ENCODE results near the gene PARD6G. TPM values are rescaled to one million over a fixed set of nuclear protein-coding genes. Genes with fewer than 3 reads are reported as not detected.

The PARD6G gene
- total RNA-seq, 1 experiment from 2014 or later = 0.15 TPM

DNA sequence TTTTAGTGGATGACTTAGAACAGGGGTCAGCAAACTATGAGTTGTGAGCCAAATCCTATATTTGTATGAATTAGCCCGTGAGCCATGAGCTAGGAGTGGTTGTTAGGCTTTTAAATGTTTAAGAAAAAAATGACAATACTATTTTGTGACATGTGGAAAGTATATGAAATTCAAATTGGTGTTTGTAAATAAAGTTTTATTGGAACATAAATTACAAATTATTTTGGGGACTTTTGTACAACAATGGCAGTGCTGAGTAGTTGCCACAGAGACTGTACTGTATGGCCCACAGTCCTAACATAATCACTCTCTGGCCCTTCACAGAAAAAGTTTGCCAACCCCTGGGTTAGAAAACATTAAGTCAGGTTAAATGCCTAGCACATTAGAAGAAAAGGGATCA is 112.2 kb downstream of the PARD6G start:
- intact Hi-C loops (cut with micrococcal nuclease; ENCODE audit: unreplicated experiment) = no loop called here
- Histone ChIP-seq H3K9me2 (ENCODE audit: insufficient read depth) (no peaks in the 10 kb centered on the region), H3K36me3 (ENCODE audit: low read depth) (peaks cover 49% of the 10 kb centered on the region)

DNA sequence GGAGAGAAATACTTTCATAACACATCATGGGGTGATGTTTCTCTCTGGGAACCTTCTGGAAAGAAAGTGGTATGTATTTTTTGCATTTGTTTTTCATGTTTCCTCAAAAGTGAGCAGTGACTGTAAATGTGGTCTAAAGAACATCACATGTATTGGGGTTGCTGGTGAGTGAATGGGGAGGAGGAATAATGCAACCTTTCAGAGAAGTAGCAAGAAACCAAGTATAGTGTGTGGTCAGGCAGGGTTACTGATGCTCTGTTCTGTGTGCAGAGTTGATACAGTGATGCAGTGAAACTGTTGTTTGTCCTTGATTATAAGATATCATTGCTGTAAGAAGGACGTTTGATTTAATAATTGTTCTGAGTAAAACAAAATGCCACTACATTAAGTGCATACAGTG is 114.2 kb downstream of the PARD6G start:
- BruUV-seq (replicated peaks) = no TSS peak
- DNase-seq = no peak
- ChIA-PET CTCF (no interaction called here), POLR2A (ENCODE audit: unreplicated experiment) (no interaction called here)
- H3K9me3 ChIP-seq (ENCODE audit: insufficient read depth, low read depth) = no peaks in the 10 kb centered on the region
- H3K9me2 ChIP-seq (ENCODE audit: insufficient read depth) = no peaks in the 10 kb centered on the region
- H3F3A ChIP-seq (ENCODE audit: insufficient read depth, low read depth) = no peaks in the 10 kb centered on the region
- no peak overlapping the region for H2AFZ ChIP-seq
- peaks cover 31% of the 10 kb centered on the region for H3K36me3 ChIP-seq (ENCODE audit: low read depth)
- intact Hi-C loops (cut with micrococcal nuclease; ENCODE audit: unreplicated experiment) = no loop called here
- H3K4me1 ChIP-seq (replicated peaks; ENCODE audit: insufficient read depth) = no peaks in the 10 kb centered on the region
- peaks cover 31% of the 10 kb centered on the region for H4K20me1 ChIP-seq (ENCODE audit: insufficient read depth)
- peaks cover 28% of the 10 kb centered on the region for H3K79me2 ChIP-seq (ENCODE audit: low read depth)
- no peak overlapping the region for H3K4me2 ChIP-seq
- H3K4me3 ChIP-seq = no peak overlapping the region
- no peak overlapping the region for H3K27ac ChIP-seq
- no peaks in the 10 kb centered on the region for H3K27me3 ChIP-seq (ENCODE audit: insufficient read depth, low read depth)
- TF ChIP-seq, protein P1, sequence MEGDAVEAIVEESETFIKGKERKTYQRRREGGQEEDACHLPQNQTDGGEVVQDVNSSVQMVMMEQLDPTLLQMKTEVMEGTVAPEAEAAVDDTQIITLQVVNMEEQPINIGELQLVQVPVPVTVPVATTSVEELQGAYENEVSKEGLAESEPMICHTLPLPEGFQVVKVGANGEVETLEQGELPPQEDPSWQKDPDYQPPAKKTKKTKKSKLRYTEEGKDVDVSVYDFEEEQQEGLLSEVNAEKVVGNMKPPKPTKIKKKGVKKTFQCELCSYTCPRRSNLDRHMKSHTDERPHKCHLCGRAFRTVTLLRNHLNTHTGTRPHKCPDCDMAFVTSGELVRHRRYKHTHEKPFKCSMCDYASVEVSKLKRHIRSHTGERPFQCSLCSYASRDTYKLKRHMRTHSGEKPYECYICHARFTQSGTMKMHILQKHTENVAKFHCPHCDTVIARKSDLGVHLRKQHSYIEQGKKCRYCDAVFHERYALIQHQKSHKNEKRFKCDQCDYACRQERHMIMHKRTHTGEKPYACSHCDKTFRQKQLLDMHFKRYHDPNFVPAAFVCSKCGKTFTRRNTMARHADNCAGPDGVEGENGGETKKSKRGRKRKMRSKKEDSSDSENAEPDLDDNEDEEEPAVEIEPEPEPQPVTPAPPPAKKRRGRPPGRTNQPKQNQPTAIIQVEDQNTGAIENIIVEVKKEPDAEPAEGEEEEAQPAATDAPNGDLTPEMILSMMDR (conservative IDR thresholded peaks at IDR 0.05) = no peak
- no peak for TF ChIP-seq EZH2 (IDR thresholded peaks at IDR 0.05; ENCODE audit: low read depth)

More for the DNA sequence above, 112.2 kb downstream of the PARD6G start:
- H3K4me2 ChIP-seq = no peak overlapping the region
- TF ChIP-seq, protein P1 (conservative IDR thresholded peaks at IDR 0.05) = no peak
- TF ChIP-seq EZH2 (IDR thresholded peaks at IDR 0.05; ENCODE audit: low read depth) = no peak
- H4K20me1 ChIP-seq (ENCODE audit: insufficient read depth) = peaks cover 18% of the 10 kb centered on the region
- H3K4me1 ChIP-seq (replicated peaks; ENCODE audit: insufficient read depth) = no peaks in the 10 kb centered on the region
- no peak for DNase-seq
- H3K9me3 ChIP-seq (ENCODE audit: insufficient read depth, low read depth) = no peaks in the 10 kb centered on the region
- H3K27ac ChIP-seq = no peak overlapping the region
- H3K4me3 ChIP-seq = no peak overlapping the region
- H3K27me3 ChIP-seq (ENCODE audit: insufficient read depth, low read depth) = no peaks in the 10 kb centered on the region
- CTCF ChIA-PET = no interaction called here
- no peak overlapping the region for H2AFZ ChIP-seq
- no peaks in the 10 kb centered on the region for H3F3A ChIP-seq (ENCODE audit: insufficient read depth, low read depth)
- BruUV-seq (replicated peaks) = no TSS peak
- POLR2A ChIA-PET (ENCODE audit: unreplicated experiment) = no interaction called here
- H3K79me2 ChIP-seq (ENCODE audit: low read depth) = peaks cover 16% of the 10 kb centered on the region

DNA sequence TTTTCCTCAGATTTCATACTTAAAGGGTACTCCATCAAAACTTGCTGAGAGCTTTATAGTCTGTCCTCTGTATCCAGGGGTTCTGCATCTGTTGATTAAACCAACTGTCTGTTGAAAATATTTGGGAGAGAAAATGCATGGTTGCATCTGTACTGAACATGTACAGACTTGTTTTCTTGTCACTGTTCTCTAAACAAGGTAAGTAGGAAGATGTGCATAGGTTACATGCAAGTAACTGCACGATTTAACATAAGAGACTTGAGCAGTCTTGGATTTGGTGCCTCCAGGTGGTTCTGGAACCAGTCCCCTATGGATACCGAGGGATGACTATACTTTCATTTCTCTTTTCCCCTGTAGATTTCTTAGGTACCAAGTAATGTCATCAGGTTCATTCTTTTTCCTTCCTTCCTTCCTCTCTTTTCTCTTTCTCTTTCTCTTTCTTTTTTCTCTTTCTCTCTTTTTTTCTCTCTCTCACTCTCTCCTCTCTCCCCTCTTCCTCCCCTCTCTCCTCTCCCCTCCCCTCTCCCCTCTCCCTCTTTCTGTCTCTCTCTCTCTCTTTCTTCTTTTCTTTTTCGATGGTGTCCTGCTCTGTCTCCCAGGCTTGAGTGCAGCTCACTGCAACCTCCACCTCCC is 115.0 kb downstream of the PARD6G start:
- peaks cover 36% of the 10 kb centered on the region for H3K79me2 ChIP-seq (ENCODE audit: low read depth)
- no peak for TF ChIP-seq EZH2 (IDR thresholded peaks at IDR 0.05; ENCODE audit: low read depth)
- ChIA-PET CTCF (no interaction called here), POLR2A (ENCODE audit: unreplicated experiment) (no interaction called here)
- BruUV-seq (replicated peaks) = no TSS peak
- H3K27me3 ChIP-seq (ENCODE audit: insufficient read depth, low read depth) = no peaks in the 10 kb centered on the region
- no peaks in the 10 kb centered on the region for H3K4me1 ChIP-seq (replicated peaks; ENCODE audit: insufficient read depth)
- H3K9me2 ChIP-seq (ENCODE audit: insufficient read depth) = no peaks in the 10 kb centered on the region
- no peaks in the 10 kb centered on the region for H3F3A ChIP-seq (ENCODE audit: insufficient read depth, low read depth)
- H4K20me1 ChIP-seq (ENCODE audit: insufficient read depth) = peaks cover 30% of the 10 kb centered on the region
- intact Hi-C loops (cut with micrococcal nuclease; ENCODE audit: unreplicated experiment) = no loop called here
- no peaks in the 10 kb centered on the region for H3K9me3 ChIP-seq (ENCODE audit: insufficient read depth, low read depth)
- no peak overlapping the region for H2AFZ ChIP-seq
- H3K27ac ChIP-seq = no peak overlapping the region
- no peak for DNase-seq
- H3K36me3 ChIP-seq (ENCODE audit: low read depth) = peaks cover 31% of the 10 kb centered on the region
- no peak overlapping the region for H3K4me3 ChIP-seq
- H3K4me2 ChIP-seq = no peak overlapping the region

DNA sequence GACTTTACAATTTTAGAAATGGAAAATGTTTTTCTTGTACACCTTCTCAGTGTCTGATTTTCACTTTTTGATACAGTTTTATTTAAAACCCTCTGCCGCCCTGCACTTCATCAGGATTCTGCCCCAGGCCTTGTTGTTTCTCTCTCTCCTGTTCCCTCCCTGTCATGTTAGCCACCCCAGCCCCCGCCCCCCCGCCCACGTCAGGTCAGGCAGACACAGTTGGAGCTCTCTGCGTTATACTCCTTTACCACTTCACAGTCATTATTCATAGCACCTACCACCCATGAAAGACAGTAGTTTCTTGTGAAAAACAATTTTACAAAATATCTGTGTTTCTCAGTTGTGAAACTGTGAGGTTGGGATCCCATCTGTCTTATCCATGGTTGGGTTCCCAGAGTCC is 116.8 kb downstream of the PARD6G start:
- Histone ChIP-seq H3K9me2 (ENCODE audit: insufficient read depth) (no peaks in the 10 kb centered on the region), H3F3A (ENCODE audit: insufficient read depth, low read depth) (no peaks in the 10 kb centered on the region), H3K27me3 (ENCODE audit: insufficient read depth, low read depth) (no peaks in the 10 kb centered on the region), H3K9me3 (ENCODE audit: insufficient read depth, low read depth) (no peaks in the 10 kb centered on the region), H2AFZ (no peak overlapping the region), H3K4me3 (no peak overlapping the region), H3K36me3 (ENCODE audit: low read depth) (peaks cover 25% of the 10 kb centered on the region), H3K79me2 (ENCODE audit: low read depth) (peaks cover 53% of the 10 kb centered on the region), H3K4me1 (replicated peaks; ENCODE audit: insufficient read depth) (no peaks in the 10 kb centered on the region), H4K20me1 (ENCODE audit: insufficient read depth) (peaks cover 45% of the 10 kb centered on the region), H3K27ac (no peak overlapping the region), H3K4me2 (no peak overlapping the region)
- intact Hi-C loops (cut with micrococcal nuclease; ENCODE audit: unreplicated experiment) = no loop called here
- ChIA-PET POLR2A (ENCODE audit: unreplicated experiment) (no interaction called here), CTCF (no interaction called here)
- DNase-seq = no peak
- no peak for TF ChIP-seq EZH2 (IDR thresholded peaks at IDR 0.05; ENCODE audit: low read depth)
- TF ChIP-seq, protein P1 (conservative IDR thresholded peaks at IDR 0.05) = no peak
- BruUV-seq (replicated peaks) = no TSS peak
